ENCODE data around the gene MORN5. TPM values are rescaled to one million over a fixed set of nuclear protein-coding genes. Genes with fewer than 3 reads are reported as not detected.

Gene MORN5
- total and polyA plus RNA-seq, 10 of the 15 experiments (the other 5 are each of a cell fraction or from before 2014, with no cell fraction given) = not detected

DNA sequence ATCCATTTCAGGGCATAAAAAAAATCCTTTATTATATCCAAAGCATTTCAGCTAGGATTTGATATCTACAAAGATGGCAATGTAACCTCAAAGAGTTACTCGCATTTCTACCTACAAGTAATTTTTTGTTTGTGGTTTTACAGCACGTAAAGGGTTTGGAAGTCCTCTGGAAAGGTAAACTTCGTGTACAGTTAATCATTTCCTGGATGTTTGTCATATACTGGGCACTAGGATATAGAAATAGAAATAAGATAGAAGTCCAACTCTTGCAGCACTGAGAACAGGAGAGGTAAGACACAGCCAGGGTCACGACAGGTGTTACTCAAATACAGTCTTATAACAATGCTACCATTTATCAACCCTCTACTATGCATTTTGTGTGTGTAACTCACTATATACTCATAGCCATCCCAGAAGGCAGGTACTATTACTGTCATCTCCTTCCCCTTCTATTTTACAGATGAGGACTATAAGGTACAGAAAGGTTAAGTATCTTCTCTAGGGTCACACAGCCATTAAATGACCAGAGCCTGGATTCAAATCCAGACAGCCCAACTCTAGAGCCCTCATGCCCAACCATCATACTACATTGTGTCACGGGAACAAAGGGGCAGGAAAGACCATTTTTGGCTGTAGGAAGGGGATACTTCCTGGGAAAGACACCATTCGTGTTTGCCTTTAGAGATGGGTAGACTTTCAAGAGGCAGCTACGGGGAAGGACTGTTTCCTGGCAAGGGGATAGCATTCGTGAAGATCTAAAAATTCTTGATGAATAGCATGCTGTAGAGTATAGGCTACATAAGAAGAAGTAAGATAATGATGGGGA is 19.1 kb upstream of the MORN5 start:
- no peak overlapping the region for H3K27ac ChIP-seq (ENCODE audit: control insufficient read depth, insufficient read depth)
- H3K9ac ChIP-seq (ENCODE audit: control insufficient read depth, insufficient read depth, low read length) = no peak overlapping the region
- H3K4me1 ChIP-seq (ENCODE audit: control insufficient read depth, insufficient read depth, low read length) = no peaks in the 10 kb centered on the region
- in situ Hi-C loops (cut with MboI) (no loop called here), intact Hi-C loops (cut with micrococcal nuclease; ENCODE audit: unreplicated experiment) (no loop called here)
- no peak overlapping the region for H3K4me2 ChIP-seq (ENCODE audit: control insufficient read depth, insufficient read depth)
- H4K20me1 ChIP-seq (ENCODE audit: control insufficient read depth, insufficient read depth) = no peaks in the 10 kb centered on the region
- CTCF ChIA-PET = interaction anchor here (1.2 to 1.5 kb wide), 2 partner anchors 41 to 42 kb away, joined by 3 to 6 read pairs; no protein-coding TSS in a partner anchor
- no TSS peak for BruUV-seq (replicated peaks)
- no peaks in the 10 kb centered on the region for H3K79me2 ChIP-seq (ENCODE audit: control insufficient read depth, insufficient read depth, low read length)
- H3K4me3 ChIP-seq = no peak overlapping the region
- H3K9me3 ChIP-seq (replicated peaks; ENCODE audit: control insufficient read depth, insufficient read depth, low read length) = no peaks in the 10 kb centered on the region
- RAD21 ChIA-PET (ENCODE audit: unreplicated experiment) = no interaction called here
- ATAC-seq = no peak
- H3K36me3 ChIP-seq (ENCODE audit: control insufficient read depth in 2 of 2, insufficient read depth in 2 of 2, low read length in 1 of 2) = peaks cover 3 to 9% of the 10 kb centered on the region in 2 experiments
- SMC1A ChIA-PET (ENCODE audit: uncharacterized antibody, unreplicated experiment) = no interaction called here
- no peak for DNase-seq (ENCODE audit: low read depth, low spot score)
- WGBS (ENCODE audit: insufficient coverage, insufficient replicate concordance, low lambda C conversion rate, missing lambda C conversion rate) = 91% methylated on average over 8 of the region's 8 CpGs
- H2AFZ ChIP-seq (ENCODE audit: control insufficient read depth, low read depth, low read length) = no peak overlapping the region
- POLR2A ChIA-PET = no interaction called here
- no peak for FAIRE-seq
- no peaks in the 10 kb centered on the region for H3K27me3 ChIP-seq (replicated peaks in 1 of 2; ENCODE audit: control insufficient read depth in 2 of 2, insufficient read depth in 2 of 2, low read length in 1 of 2)
- TF ChIP-seq CTCF (IDR thresholded peaks at IDR 0.05 in 2 of 3, conservative IDR thresholded peaks at IDR 0.05 in 1 of 3; ENCODE audit: control insufficient read depth in 2 of 3, extremely low read depth in 1 of 3, insufficient read depth in 1 of 3, low read depth in 3 of 3, low read length in 3 of 3) = no peak
- no peak for TF ChIP-seq ZNF24 (IDR thresholded peaks at IDR 0.05)
- TF ChIP-seq KLF5 (IDR thresholded peaks at IDR 0.05; ENCODE audit: partially characterized antibody) = no peak
- no peak for TF ChIP-seq JUNB (IDR thresholded peaks at IDR 0.05)
- no peak for TF ChIP-seq SMAD5 (IDR thresholded peaks at IDR 0.05; ENCODE audit: low read depth)
- TF ChIP-seq PRDM15 (CRISPR knock-in tag; IDR thresholded peaks at IDR 0.05) = no peak
- TF ChIP-seq CREM (IDR thresholded peaks at IDR 0.05; ENCODE audit: low read depth) = no peak
- TF ChIP-seq USF2 (IDR thresholded peaks at IDR 0.05; ENCODE audit: borderline replicate concordance, low read depth, low read length) = no peak
- no peak for TF ChIP-seq MXI1 (IDR thresholded peaks at IDR 0.05; ENCODE audit: low read depth, low read length)
- no peak for TF ChIP-seq ZNF622 (IDR thresholded peaks at IDR 0.05)
- TF ChIP-seq MTA3 (IDR thresholded peaks at IDR 0.05; ENCODE audit: borderline replicate concordance, low read length) = no peak
- TF ChIP-seq, protein P1, sequence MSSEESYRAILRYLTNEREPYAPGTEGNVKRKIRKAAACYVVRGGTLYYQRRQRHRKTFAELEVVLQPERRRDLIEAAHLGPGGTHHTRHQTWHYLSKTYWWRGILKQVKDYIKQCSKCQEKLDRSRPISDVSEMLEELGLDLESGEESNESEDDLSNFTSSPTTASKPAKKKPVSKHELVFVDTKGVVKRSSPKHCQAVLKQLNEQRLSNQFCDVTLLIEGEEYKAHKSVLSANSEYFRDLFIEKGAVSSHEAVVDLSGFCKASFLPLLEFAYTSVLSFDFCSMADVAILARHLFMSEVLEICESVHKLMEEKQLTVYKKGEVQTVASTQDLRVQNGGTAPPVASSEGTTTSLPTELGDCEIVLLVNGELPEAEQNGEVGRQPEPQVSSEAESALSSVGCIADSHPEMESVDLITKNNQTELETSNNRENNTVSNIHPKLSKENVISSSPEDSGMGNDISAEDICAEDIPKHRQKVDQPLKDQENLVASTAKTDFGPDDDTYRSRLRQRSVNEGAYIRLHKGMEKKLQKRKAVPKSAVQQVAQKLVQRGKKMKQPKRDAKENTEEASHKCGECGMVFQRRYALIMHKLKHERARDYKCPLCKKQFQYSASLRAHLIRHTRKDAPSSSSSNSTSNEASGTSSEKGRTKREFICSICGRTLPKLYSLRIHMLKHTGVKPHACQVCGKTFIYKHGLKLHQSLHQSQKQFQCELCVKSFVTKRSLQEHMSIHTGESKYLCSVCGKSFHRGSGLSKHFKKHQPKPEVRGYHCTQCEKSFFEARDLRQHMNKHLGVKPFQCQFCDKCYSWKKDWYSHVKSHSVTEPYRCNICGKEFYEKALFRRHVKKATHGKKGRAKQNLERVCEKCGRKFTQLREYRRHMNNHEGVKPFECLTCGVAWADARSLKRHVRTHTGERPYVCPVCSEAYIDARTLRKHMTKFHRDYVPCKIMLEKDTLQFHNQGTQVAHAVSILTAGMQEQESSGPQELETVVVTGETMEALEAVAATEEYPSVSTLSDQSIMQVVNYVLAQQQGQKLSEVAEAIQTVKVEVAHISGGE (CRISPR knock-in tag; IDR thresholded peaks at IDR 0.05) = no peak
- TF ChIP-seq SMAD1 (IDR thresholded peaks at IDR 0.05; ENCODE audit: low read depth, partially characterized antibody) = no peak
- no peak for TF ChIP-seq NR2F1 (conservative IDR thresholded peaks at IDR 0.05)

Measured in GM12878 (cell line).